Measurements from ENCODE around the gene ORM2. TPM values are rescaled to one million over a fixed set of nuclear protein-coding genes. Genes with fewer than 3 reads are reported as not detected.

The ORM2 gene
- total RNA-seq, 1 donor from 2014 or later, result not detected

DNA sequence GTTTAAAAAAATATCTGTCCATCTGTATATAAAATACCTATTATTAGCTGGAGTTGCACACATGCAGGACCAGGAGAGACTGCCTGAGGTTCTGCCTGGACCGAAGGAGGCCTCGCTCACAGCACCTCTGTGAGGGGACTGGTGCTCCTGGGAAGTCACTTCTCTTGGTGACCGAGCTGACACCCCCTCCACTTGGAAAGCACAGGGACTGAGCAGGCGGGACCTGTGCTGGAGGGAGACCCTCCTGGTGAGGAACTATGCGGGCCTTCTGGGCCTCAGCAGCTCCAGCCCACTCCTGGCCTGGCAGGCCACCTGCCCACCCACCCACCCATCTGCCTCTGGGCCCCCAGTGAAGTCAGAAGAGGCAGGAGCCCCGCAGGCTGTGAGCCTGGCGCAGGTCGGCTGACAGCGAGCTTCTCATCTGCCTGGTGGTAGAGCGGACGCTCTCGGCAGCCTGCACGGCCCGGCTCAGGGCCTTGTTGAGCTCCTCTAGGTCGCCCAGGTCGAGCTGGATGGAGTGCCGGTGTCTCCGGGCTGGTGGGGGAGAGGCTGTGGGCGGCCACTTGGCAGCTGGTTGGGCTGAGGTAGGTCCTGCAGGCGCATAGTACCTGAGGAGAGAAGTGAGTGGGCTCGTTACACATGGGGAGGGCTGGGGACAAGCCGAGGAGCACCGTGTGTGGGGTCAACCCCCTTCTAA is 7.2 kb downstream of the ORM2 start:
- Histone ChIP-seq H4K20me1 (ENCODE audit: low read depth) (no peaks in the 10 kb centered on the region), H3K4me3 (no peak overlapping the region), H3F3A (ENCODE audit: low read depth) (no peaks in the 10 kb centered on the region), H3K36me3 (no peaks in the 10 kb centered on the region), H2AFZ (replicated peaks) (no peak overlapping the region), H3K9ac (no peak overlapping the region), H3K27me3 (no peaks in the 10 kb centered on the region), H3K4me2 (no peak overlapping the region), H3K4me1 (no peaks in the 10 kb centered on the region), H3K27ac (no peak overlapping the region), H3K79me2 (ENCODE audit: low read depth) (no peaks in the 10 kb centered on the region), H3K9me3 (ENCODE audit: low read depth) (no peaks in the 10 kb centered on the region)
- Mint-ChIP-seq H3K36me3 (peaks cover 3% of the 10 kb centered on the region), H3K4me3 (no peak overlapping the region), H3K9me3 (no peaks in the 10 kb centered on the region), H3K27ac (no peak overlapping the region), H3K4me1 (no peaks in the 10 kb centered on the region), H3K27me3 (ENCODE audit: insufficient read depth, low read depth) (peaks cover 4% of the 10 kb centered on the region)
- DNase-seq (ENCODE audit: low spot score), result no peak
- TF ChIP-seq EZH2phosphoT487 (IDR thresholded peaks at IDR 0.05), result no peak
- TF ChIP-seq, protein P1, sequence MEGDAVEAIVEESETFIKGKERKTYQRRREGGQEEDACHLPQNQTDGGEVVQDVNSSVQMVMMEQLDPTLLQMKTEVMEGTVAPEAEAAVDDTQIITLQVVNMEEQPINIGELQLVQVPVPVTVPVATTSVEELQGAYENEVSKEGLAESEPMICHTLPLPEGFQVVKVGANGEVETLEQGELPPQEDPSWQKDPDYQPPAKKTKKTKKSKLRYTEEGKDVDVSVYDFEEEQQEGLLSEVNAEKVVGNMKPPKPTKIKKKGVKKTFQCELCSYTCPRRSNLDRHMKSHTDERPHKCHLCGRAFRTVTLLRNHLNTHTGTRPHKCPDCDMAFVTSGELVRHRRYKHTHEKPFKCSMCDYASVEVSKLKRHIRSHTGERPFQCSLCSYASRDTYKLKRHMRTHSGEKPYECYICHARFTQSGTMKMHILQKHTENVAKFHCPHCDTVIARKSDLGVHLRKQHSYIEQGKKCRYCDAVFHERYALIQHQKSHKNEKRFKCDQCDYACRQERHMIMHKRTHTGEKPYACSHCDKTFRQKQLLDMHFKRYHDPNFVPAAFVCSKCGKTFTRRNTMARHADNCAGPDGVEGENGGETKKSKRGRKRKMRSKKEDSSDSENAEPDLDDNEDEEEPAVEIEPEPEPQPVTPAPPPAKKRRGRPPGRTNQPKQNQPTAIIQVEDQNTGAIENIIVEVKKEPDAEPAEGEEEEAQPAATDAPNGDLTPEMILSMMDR (IDR thresholded peaks at IDR 0.05), result no peak
- no peak for TF ChIP-seq EZH2 (IDR thresholded peaks at IDR 0.05)

DNA sequence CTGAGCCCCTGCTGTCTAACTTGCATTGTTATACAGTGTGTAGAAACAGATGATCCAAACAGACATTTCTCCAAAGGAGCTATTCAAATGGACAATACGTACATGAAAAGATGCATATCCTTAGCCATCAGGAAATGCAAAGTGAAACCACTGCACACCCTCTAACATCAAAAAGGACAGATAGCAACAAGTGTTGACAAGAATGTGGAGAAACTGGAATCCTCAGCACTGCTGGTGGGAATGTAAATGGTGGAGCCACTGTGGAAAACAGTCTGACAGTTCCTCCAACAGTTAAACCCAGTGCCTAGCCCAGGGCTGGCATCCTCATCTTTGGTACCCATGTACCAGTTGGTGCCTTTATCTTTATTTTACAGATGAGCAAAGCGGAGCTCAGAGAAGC is 8.5 kb downstream of the ORM2 start:
- Histone ChIP-seq H3K27ac (no peak overlapping the region), H3K27me3 (no peaks in the 10 kb centered on the region)
- peaks cover 5% of the 10 kb centered on the region for H3K36me3 Mint-ChIP-seq

DNA sequence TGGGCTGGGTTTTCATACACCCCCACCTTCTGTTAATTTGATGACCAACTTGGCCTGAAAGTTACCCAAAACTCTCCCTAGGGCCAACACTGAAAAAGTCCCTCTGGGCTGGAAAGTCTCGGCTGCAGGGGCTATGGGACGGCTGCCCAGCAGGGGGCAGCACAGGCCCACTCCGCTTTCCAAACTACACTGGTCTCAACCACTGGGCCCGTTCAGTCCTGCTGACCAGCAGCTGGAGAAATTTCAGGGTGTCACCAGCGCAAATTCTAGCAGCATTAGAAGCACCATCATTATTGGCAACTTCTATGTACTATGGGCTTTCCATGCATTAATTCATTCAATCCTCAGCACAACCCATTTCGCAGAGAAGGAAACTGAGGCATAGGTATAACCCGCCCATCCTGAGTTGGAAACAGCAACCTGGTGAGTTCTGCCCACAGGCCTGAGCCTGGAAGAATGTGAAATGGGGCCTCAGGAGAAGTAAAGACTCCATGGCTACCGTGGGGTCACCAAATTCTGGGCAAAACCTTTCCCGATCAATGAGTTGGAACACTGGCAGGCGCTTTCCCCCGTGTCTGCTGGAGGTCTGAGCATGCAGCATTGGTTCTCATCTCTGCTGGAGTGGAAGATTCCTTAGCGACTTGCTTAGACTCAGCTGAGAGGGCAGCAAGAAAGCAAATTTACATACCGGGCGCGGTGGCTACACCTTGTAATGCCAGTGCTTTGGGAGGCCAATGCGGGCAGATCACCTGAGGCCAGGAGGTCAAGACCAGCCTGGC is 9.7 kb downstream of the ORM2 start:
- no peak overlapping the region for H3K9ac ChIP-seq
- Mint-ChIP-seq H3K4me3 (no peak overlapping the region), H3K27ac (no peak overlapping the region), H3K9me3 (no peaks in the 10 kb centered on the region), H3K36me3 (peaks cover 7% of the 10 kb centered on the region), H3K27me3 (ENCODE audit: insufficient read depth, low read depth) (peaks cover 4% of the 10 kb centered on the region), H3K4me1 (no peaks in the 10 kb centered on the region)
- no peak overlapping the region for H3K27ac ChIP-seq
- no peak overlapping the region for H3K4me2 ChIP-seq
- DNase-seq (ENCODE audit: low spot score), result peak; percentile 71
- no peaks in the 10 kb centered on the region for H3K36me3 ChIP-seq
- no peaks in the 10 kb centered on the region for H3K27me3 ChIP-seq
- H3K9me3 ChIP-seq (ENCODE audit: low read depth), result no peaks in the 10 kb centered on the region
- no peak overlapping the region for H2AFZ ChIP-seq (replicated peaks)
- no peak overlapping the region for H3K4me3 ChIP-seq
- no peaks in the 10 kb centered on the region for H3K79me2 ChIP-seq (ENCODE audit: low read depth)
- TF ChIP-seq, protein P1 (IDR thresholded peaks at IDR 0.05), result peak; percentile 90
- TF ChIP-seq EZH2 (IDR thresholded peaks at IDR 0.05) (no peak), EZH2phosphoT487 (IDR thresholded peaks at IDR 0.05) (no peak)
- H3F3A ChIP-seq (ENCODE audit: low read depth), result no peaks in the 10 kb centered on the region
- H4K20me1 ChIP-seq (ENCODE audit: low read depth), result no peaks in the 10 kb centered on the region
- no peaks in the 10 kb centered on the region for H3K4me1 ChIP-seq

More for the DNA sequence above, 8.5 kb downstream of the ORM2 start:
- DNase-seq (ENCODE audit: low spot score), result no peak
- H3K4me1 Mint-ChIP-seq, result no peaks in the 10 kb centered on the region
- H3K4me3 ChIP-seq, result no peak overlapping the region
- H3K4me3 Mint-ChIP-seq, result no peak overlapping the region
- TF ChIP-seq, protein P1 (IDR thresholded peaks at IDR 0.05), result no peak
- no peak for TF ChIP-seq EZH2phosphoT487 (IDR thresholded peaks at IDR 0.05)
- no peak for TF ChIP-seq EZH2 (IDR thresholded peaks at IDR 0.05)
- no peaks in the 10 kb centered on the region for H3K9me3 Mint-ChIP-seq
- H3K27me3 Mint-ChIP-seq (ENCODE audit: insufficient read depth, low read depth), result peaks cover 4% of the 10 kb centered on the region
- no peak overlapping the region for H3K4me2 ChIP-seq
- H3K9ac ChIP-seq, result no peak overlapping the region
- H3K27ac Mint-ChIP-seq, result no peak overlapping the region
- no peaks in the 10 kb centered on the region for H3K9me3 ChIP-seq (ENCODE audit: low read depth)
- no peaks in the 10 kb centered on the region for H3K79me2 ChIP-seq (ENCODE audit: low read depth)
- H3K36me3 ChIP-seq, result no peaks in the 10 kb centered on the region
- no peaks in the 10 kb centered on the region for H3F3A ChIP-seq (ENCODE audit: low read depth)
- no peaks in the 10 kb centered on the region for H3K4me1 ChIP-seq
- no peaks in the 10 kb centered on the region for H4K20me1 ChIP-seq (ENCODE audit: low read depth)
- no peak overlapping the region for H2AFZ ChIP-seq (replicated peaks)

Data from neural progenitor cell (in vitro differentiated cells).